ENCODE measurements around the gene DLX5. TPM values are rescaled to one million over a fixed set of nuclear protein-coding genes. Genes with fewer than 3 reads are reported as not detected.

Gene DLX5
- polyA plus RNA-seq, 1 donor, result 0.58 TPM

GRCh38 chr7:97017192-97018125 lies 7.2 kb downstream of the DLX5 start:
- no peak overlapping the region for H3K27ac ChIP-seq (ENCODE audit: low read length)
- DNase-seq, result no peak
- H3K27me3 ChIP-seq (ENCODE audit: control insufficient read depth, insufficient read depth, low read length), result peaks cover 99% of the 10 kb centered on the region
- WGBS (ENCODE audit: insufficient coverage, low lambda C conversion rate), result 5% methylated on average over 6 of the region's 37 CpGs
- H3K4me3 ChIP-seq (ENCODE audit: low read length), result no peak overlapping the region
- no peaks in the 10 kb centered on the region for H3K4me1 ChIP-seq (ENCODE audit: control insufficient read depth, insufficient read depth, low read length)
- H3K36me3 ChIP-seq (ENCODE audit: control insufficient read depth, insufficient read depth, low read length), result no peaks in the 10 kb centered on the region
- peaks cover 8% of the 10 kb centered on the region for H3K9me3 ChIP-seq (ENCODE audit: control insufficient read depth, low read depth, low read length)

GRCh38 chr7:97016381-97017191 lies 8.0 kb downstream of the DLX5 start:
- no peaks in the 10 kb centered on the region for H3K4me1 ChIP-seq (ENCODE audit: control insufficient read depth, insufficient read depth, low read length)
- no CpG with 5 or more reads among the region's 55 CpGs for WGBS (ENCODE audit: insufficient coverage, low lambda C conversion rate)
- peaks cover 99% of the 10 kb centered on the region for H3K27me3 ChIP-seq (ENCODE audit: control insufficient read depth, insufficient read depth, low read length)
- H3K27ac ChIP-seq (ENCODE audit: low read length), result no peak overlapping the region
- no peaks in the 10 kb centered on the region for H3K36me3 ChIP-seq (ENCODE audit: control insufficient read depth, insufficient read depth, low read length)
- no peak for DNase-seq
- no peak overlapping the region for H3K4me3 ChIP-seq (ENCODE audit: low read length)
- peaks cover 6% of the 10 kb centered on the region for H3K9me3 ChIP-seq (ENCODE audit: control insufficient read depth, low read depth, low read length)

- WGBS (ENCODE audit: insufficient coverage, low lambda C conversion rate), result 20% methylated on average over 1 of the region's 12 CpGs
- H3K27me3 ChIP-seq (ENCODE audit: control insufficient read depth, insufficient read depth, low read length), result peaks cover 98% of the 10 kb centered on the region
- no peak for DNase-seq
- no peak overlapping the region for H3K27ac ChIP-seq (ENCODE audit: low read length)
- H3K9me3 ChIP-seq (ENCODE audit: control insufficient read depth, low read depth, low read length), result peaks cover 6% of the 10 kb centered on the region
- H3K4me1 ChIP-seq (ENCODE audit: control insufficient read depth, insufficient read depth, low read length), result no peaks in the 10 kb centered on the region
- H3K36me3 ChIP-seq (ENCODE audit: control insufficient read depth, insufficient read depth, low read length), result no peaks in the 10 kb centered on the region
- H3K4me3 ChIP-seq (ENCODE audit: low read length), result no peak overlapping the region
Measured at GRCh38 chr7:97015756-97016380, 8.8 kb downstream of the DLX5 start.

GRCh38 chr7:97015279-97015678 lies 9.4 kb downstream of the DLX5 start:
- H3K4me3 ChIP-seq (ENCODE audit: low read length), result no peak overlapping the region
- no peak overlapping the region for H3K27ac ChIP-seq (ENCODE audit: low read length)
- H3K9me3 ChIP-seq (ENCODE audit: control insufficient read depth, low read depth, low read length), result peaks cover 6% of the 10 kb centered on the region
- no peaks in the 10 kb centered on the region for H3K4me1 ChIP-seq (ENCODE audit: control insufficient read depth, insufficient read depth, low read length)
- peaks cover 95% of the 10 kb centered on the region for H3K27me3 ChIP-seq (ENCODE audit: control insufficient read depth, insufficient read depth, low read length)
- DNase-seq, result no peak
- no peaks in the 10 kb centered on the region for H3K36me3 ChIP-seq (ENCODE audit: control insufficient read depth, insufficient read depth, low read length)
- WGBS (ENCODE audit: insufficient coverage, low lambda C conversion rate), result no CpG with 5 or more reads among the region's 3 CpGs

GRCh38 chr7:97014145-97014750 lies 10.4 kb downstream of the DLX5 start:
- DNase-seq, result no peak
- Histone ChIP-seq H3K36me3 (ENCODE audit: control insufficient read depth, insufficient read depth, low read length) (no peaks in the 10 kb centered on the region), H3K27ac (ENCODE audit: low read length) (no peak overlapping the region), H3K27me3 (ENCODE audit: control insufficient read depth, insufficient read depth, low read length) (peaks cover 94% of the 10 kb centered on the region), H3K4me3 (ENCODE audit: low read length) (no peak overlapping the region), H3K4me1 (ENCODE audit: control insufficient read depth, insufficient read depth, low read length) (no peaks in the 10 kb centered on the region), H3K9me3 (ENCODE audit: control insufficient read depth, low read depth, low read length) (peaks cover 6% of the 10 kb centered on the region)
- 21% methylated on average over 3 of the region's 5 CpGs for WGBS (ENCODE audit: insufficient coverage, low lambda C conversion rate)

GRCh38 chr7:97013845-97014134 lies 10.8 kb downstream of the DLX5 start:
- no peak overlapping the region for H3K27ac ChIP-seq (ENCODE audit: low read length)
- H3K4me1 ChIP-seq (ENCODE audit: control insufficient read depth, insufficient read depth, low read length), result no peaks in the 10 kb centered on the region
- WGBS (ENCODE audit: insufficient coverage, low lambda C conversion rate), result 17% methylated on average over 1 of the region's 1 CpG
- peaks cover 91% of the 10 kb centered on the region for H3K27me3 ChIP-seq (ENCODE audit: control insufficient read depth, insufficient read depth, low read length)
- DNase-seq, result no peak
- H3K9me3 ChIP-seq (ENCODE audit: control insufficient read depth, low read depth, low read length), result peaks cover 6% of the 10 kb centered on the region
- H3K36me3 ChIP-seq (ENCODE audit: control insufficient read depth, insufficient read depth, low read length), result no peaks in the 10 kb centered on the region
- no peak overlapping the region for H3K4me3 ChIP-seq (ENCODE audit: low read length)

- H3K9me3 ChIP-seq (ENCODE audit: control insufficient read depth, low read depth, low read length), result peaks cover 6% of the 10 kb centered on the region
- DNase-seq, result no peak
- WGBS (ENCODE audit: insufficient coverage, low lambda C conversion rate), result no CpG with 5 or more reads among the region's 20 CpGs
- peaks cover 91% of the 10 kb centered on the region for H3K27me3 ChIP-seq (ENCODE audit: control insufficient read depth, insufficient read depth, low read length)
- H3K27ac ChIP-seq (ENCODE audit: low read length), result no peak overlapping the region
- H3K4me1 ChIP-seq (ENCODE audit: control insufficient read depth, insufficient read depth, low read length), result no peaks in the 10 kb centered on the region
- no peak overlapping the region for H3K4me3 ChIP-seq (ENCODE audit: low read length)
- no peaks in the 10 kb centered on the region for H3K36me3 ChIP-seq (ENCODE audit: control insufficient read depth, insufficient read depth, low read length)
Measured at GRCh38 chr7:97013134-97013844, 11.3 kb downstream of the DLX5 start.

- H3K36me3 ChIP-seq (ENCODE audit: control insufficient read depth, insufficient read depth, low read length), result no peaks in the 10 kb centered on the region
- no peaks in the 10 kb centered on the region for H3K4me1 ChIP-seq (ENCODE audit: control insufficient read depth, insufficient read depth, low read length)
- H3K27me3 ChIP-seq (ENCODE audit: control insufficient read depth, insufficient read depth, low read length), result peaks cover 91% of the 10 kb centered on the region
- no peak overlapping the region for H3K27ac ChIP-seq (ENCODE audit: low read length)
- WGBS (ENCODE audit: insufficient coverage, low lambda C conversion rate), result no CpG with 5 or more reads among the region's 21 CpGs
- DNase-seq, result no peak
- peaks cover 6% of the 10 kb centered on the region for H3K9me3 ChIP-seq (ENCODE audit: control insufficient read depth, low read depth, low read length)
- H3K4me3 ChIP-seq (ENCODE audit: low read length), result no peak overlapping the region
Measured at GRCh38 chr7:97012365-97013133, 12.1 kb downstream of the DLX5 start.

GRCh38 chr7:97011536-97012364 lies 12.9 kb downstream of the DLX5 start:
- no peaks in the 10 kb centered on the region for H3K36me3 ChIP-seq (ENCODE audit: control insufficient read depth, insufficient read depth, low read length)
- H3K27ac ChIP-seq (ENCODE audit: low read length), result no peak overlapping the region

More at GRCh38 chr7:97011536-97012364, 12.9 kb downstream of the DLX5 start:
- peaks cover 91% of the 10 kb centered on the region for H3K27me3 ChIP-seq (ENCODE audit: control insufficient read depth, insufficient read depth, low read length)
- 11% methylated on average over 8 of the region's 15 CpGs for WGBS (ENCODE audit: insufficient coverage, low lambda C conversion rate)
- peaks cover 9% of the 10 kb centered on the region for H3K9me3 ChIP-seq (ENCODE audit: control insufficient read depth, low read depth, low read length)
- no peak overlapping the region for H3K4me3 ChIP-seq (ENCODE audit: low read length)
- no peak for DNase-seq
- no peaks in the 10 kb centered on the region for H3K4me1 ChIP-seq (ENCODE audit: control insufficient read depth, insufficient read depth, low read length)

Data from large intestine (tissue), 3 donors.